Measurements from ENCODE around the gene LRRC56. TPM values are rescaled to one million over a fixed set of nuclear protein-coding genes. Genes with fewer than 3 reads are reported as not detected.

The LRRC56 gene
- total and polyA plus RNA-seq, 2 experiments from 2014 or later: 0.40 to 1.6 TPM

GRCh38 chr11:575313-575995 lies 38.1 kb downstream of the LRRC56 start:
- Histone ChIP-seq H3K27ac (peak overlapping the region; percentile 77), H3K4me1 (ENCODE audit: insufficient read depth) (peaks cover 50% of the 10 kb centered on the region), H3K36me3 (replicated peaks; ENCODE audit: insufficient read depth, low read depth) (no peaks in the 10 kb centered on the region), H4K20me1 (ENCODE audit: insufficient read depth, poor library complexity, severe bottlenecking) (peaks cover 34% of the 10 kb centered on the region), H3K4me3 (peak overlapping the region; percentile 79), H3K4me2 (peak overlapping the region; percentile 99), H3K27me3 (no peaks in the 10 kb centered on the region), H3K9me3 (ENCODE audit: low read depth) (no peaks in the 10 kb centered on the region), H3K79me2 (peaks cover 37% of the 10 kb centered on the region), H2AFZ (peak overlapping the region; percentile 82), H3K9me2 (replicated peaks; ENCODE audit: insufficient read depth) (no peaks in the 10 kb centered on the region)
- no peak for DNase-seq (ENCODE audit: low spot score)
- under 1% methylated on average over 49 of the region's 81 CpGs for WGBS (ENCODE audit: low lambda C conversion rate, missing lambda C conversion rate)
- TF ChIP-seq EZH2 (IDR thresholded peaks at IDR 0.05; ENCODE audit: borderline replicate concordance) (no peak), EZH2phosphoT487 (IDR thresholded peaks at IDR 0.05; ENCODE audit: low read depth, severe bottlenecking, unreplicated experiment) (no peak)

GRCh38 chr11:575996-576768 lies 38.9 kb downstream of the LRRC56 start, which contains the start of gene PHRF1:
Gene PHRF1, plus strand, starts transcription at chr11:576470. Its CDS starts 5,043 bp downstream, at chr11:581513.
- 2% methylated on average over 79 of the region's 99 CpGs for WGBS (ENCODE audit: low lambda C conversion rate, missing lambda C conversion rate)
- Histone ChIP-seq H2AFZ (peak within 1 kb of the TSS; percentile 82), H3K4me1 (ENCODE audit: insufficient read depth) (peaks cover 55% of the 10 kb centered on the region), H3K79me2 (peaks cover 45% of the 10 kb centered on the region), H3K4me2 (peak within 1 kb of the TSS; percentile 99), H3K27me3 (no peaks in the 10 kb centered on the region), H3K9me3 (ENCODE audit: low read depth) (no peaks in the 10 kb centered on the region), H3K27ac (peak within 1 kb of the TSS; percentile 98), H4K20me1 (ENCODE audit: insufficient read depth, poor library complexity, severe bottlenecking) (peaks cover 41% of the 10 kb centered on the region), H3K9me2 (replicated peaks; ENCODE audit: insufficient read depth) (no peaks in the 10 kb centered on the region), H3K36me3 (replicated peaks; ENCODE audit: insufficient read depth, low read depth) (no peaks in the 10 kb centered on the region), H3K4me3 (peak within 1 kb of the TSS; percentile 79)
- TF ChIP-seq CTCF (IDR thresholded peaks at IDR 0.05; ENCODE audit: poor library complexity) (no peak), EZH2phosphoT487 (IDR thresholded peaks at IDR 0.05; ENCODE audit: low read depth, severe bottlenecking, unreplicated experiment) (no peak), EZH2 (IDR thresholded peaks at IDR 0.05; ENCODE audit: borderline replicate concordance) (no peak)
- peak; percentile 98 for DNase-seq (ENCODE audit: low spot score)

GRCh38 chr11:576811-577610 lies 39.7 kb downstream of the LRRC56 start:
- peak overlapping the region; percentile 91 for H3K27ac ChIP-seq
- H3K4me2 ChIP-seq: peak overlapping the region; percentile 87
- H3K79me2 ChIP-seq: peaks cover 53% of the 10 kb centered on the region
- peak overlapping the region; percentile 60 for H3K4me3 ChIP-seq
- H2AFZ ChIP-seq: no peak overlapping the region
- no peak for DNase-seq (ENCODE audit: low spot score)
- WGBS (ENCODE audit: low lambda C conversion rate, missing lambda C conversion rate): 8% methylated on average over 35 of the region's 48 CpGs
- peaks cover 55% of the 10 kb centered on the region for H3K4me1 ChIP-seq (ENCODE audit: insufficient read depth)
- no peaks in the 10 kb centered on the region for H3K27me3 ChIP-seq
- no peaks in the 10 kb centered on the region for H3K9me3 ChIP-seq (ENCODE audit: low read depth)
- peaks cover 50% of the 10 kb centered on the region for H4K20me1 ChIP-seq (ENCODE audit: insufficient read depth, poor library complexity, severe bottlenecking)
- no peaks in the 10 kb centered on the region for H3K9me2 ChIP-seq (replicated peaks; ENCODE audit: insufficient read depth)
- TF ChIP-seq CTCF (IDR thresholded peaks at IDR 0.05; ENCODE audit: poor library complexity) (no peak), EZH2 (IDR thresholded peaks at IDR 0.05; ENCODE audit: borderline replicate concordance) (no peak), EZH2phosphoT487 (IDR thresholded peaks at IDR 0.05; ENCODE audit: low read depth, severe bottlenecking, unreplicated experiment) (no peak)
- no peaks in the 10 kb centered on the region for H3K36me3 ChIP-seq (replicated peaks; ENCODE audit: insufficient read depth, low read depth)

Measured in hepatocyte (in vitro differentiated cells).